ENCODE measurements around the gene KRTAP1-5. TPM values are rescaled to one million over a fixed set of nuclear protein-coding genes. Genes with fewer than 3 reads are reported as not detected.

Gene KRTAP1-5
- total RNA-seq, 3 donors from 2014 or later = not detected

GRCh38 chr17:41020336-41020735, 6.7 kb downstream of the KRTAP1-5 start:
- Histone ChIP-seq H3K4me3 (no peak overlapping the region), H3K4me1 (no peaks in the 10 kb centered on the region), H3K27ac (no peak overlapping the region), H3K9me3 (no peaks in the 10 kb centered on the region), H3K36me3 (no peaks in the 10 kb centered on the region), H3K27me3 (no peaks in the 10 kb centered on the region)
- intact Hi-C loops (cut with DNase I; ENCODE audit: low total_unique reads) = no loop called here
- TF ChIP-seq CTCF (IDR thresholded peaks at IDR 0.05) = no peak
- no peak for TF ChIP-seq POLR2AphosphoS5 (IDR thresholded peaks at IDR 0.05)
- TF ChIP-seq POLR2A (IDR thresholded peaks at IDR 0.05) = no peak
- DNase-seq (ENCODE audit: low spot score in 2 of 2) = no peak

GRCh38 chr17:41019415-41019814, 7.6 kb downstream of the KRTAP1-5 start:
- no peak for DNase-seq (ENCODE audit: low spot score in 2 of 2)
- Histone ChIP-seq H3K4me3 (no peak overlapping the region), H3K4me1 (no peaks in the 10 kb centered on the region), H3K9me3 (no peaks in the 10 kb centered on the region), H3K27me3 (no peaks in the 10 kb centered on the region), H3K36me3 (no peaks in the 10 kb centered on the region), H3K27ac (no peak overlapping the region)
- intact Hi-C loops (cut with DNase I; ENCODE audit: low total_unique reads) = loop anchor here (1.0 kb wide), 1 partner anchor 13 kb away; no protein-coding TSS in a partner anchor
- TF ChIP-seq POLR2A (IDR thresholded peaks at IDR 0.05) (no peak), CTCF (IDR thresholded peaks at IDR 0.05) (no peak), POLR2AphosphoS5 (IDR thresholded peaks at IDR 0.05) (no peak)

GRCh38 chr17:41018541-41018940, 8.5 kb downstream of the KRTAP1-5 start:
- no peak for TF ChIP-seq CTCF (IDR thresholded peaks at IDR 0.05)
- no peak for TF ChIP-seq POLR2A (IDR thresholded peaks at IDR 0.05)
- Histone ChIP-seq H3K4me3 (no peak overlapping the region), H3K4me1 (no peaks in the 10 kb centered on the region), H3K9me3 (no peaks in the 10 kb centered on the region), H3K27me3 (no peaks in the 10 kb centered on the region), H3K27ac (no peak overlapping the region), H3K36me3 (no peaks in the 10 kb centered on the region)
- intact Hi-C loops (cut with DNase I; ENCODE audit: low total_unique reads) = no loop called here
- no peak for DNase-seq (ENCODE audit: low spot score in 2 of 2)

GRCh38 chr17:41016578-41017215, 10.3 kb downstream of the KRTAP1-5 start:
- intact Hi-C loops (cut with DNase I; ENCODE audit: low total_unique reads) = no loop called here
- no peaks in the 10 kb centered on the region for H3K4me1 ChIP-seq

More at GRCh38 chr17:41016578-41017215, 10.3 kb downstream of the KRTAP1-5 start:
- Histone ChIP-seq H3K9me3 (no peaks in the 10 kb centered on the region), H3K27me3 (no peaks in the 10 kb centered on the region), H3K4me3 (no peak overlapping the region), H3K27ac (no peak overlapping the region), H3K36me3 (no peaks in the 10 kb centered on the region)
- TF ChIP-seq POLR2AphosphoS5 (IDR thresholded peaks at IDR 0.05) = no peak
- no peak for TF ChIP-seq CTCF (IDR thresholded peaks at IDR 0.05)
- no peak for TF ChIP-seq POLR2A (IDR thresholded peaks at IDR 0.05)
- DNase-seq (ENCODE audit: low spot score in 2 of 2) = no peak
